ENCODE data around the gene TFPT. TPM values are rescaled to one million over a fixed set of nuclear protein-coding genes. Genes with fewer than 3 reads are reported as not detected.

Gene TFPT
- 10 to 100 TPM; 44.4 to 47.1 TPM for total RNA-seq

- Mint-ChIP-seq H3K27me3 (no peaks in the 10 kb centered on the region), H3K4me1 (peaks cover 35% of the 10 kb centered on the region), H3K36me3 (ENCODE audit: low read depth) (peaks cover 35% of the 10 kb centered on the region), H3K27ac (peak within 1 kb of the TSS; percentile 74), H3K9me3 (no peaks in the 10 kb centered on the region), H3K4me3 (peak within 1 kb of the TSS; percentile 86)
- ChIA-PET CTCF (interaction anchor here (1.0 to 2.8 kb wide), 6 partner anchors 13 to 273 kb away, joined by 3 to 16 read pairs (median 4); partner anchors contain the start of genes CNOT3, MBOAT7 and NDUFA3), POLR2A (interaction anchor here (0.6 to 5.2 kb wide), 20 partner anchors 9 to 333 kb away, joined by 3 to 52 read pairs (median 4); partner anchors contain the start of genes CNOT3, LENG8, MBOAT7 and NDUFA3)
- DNase-seq = peak; percentile 97
These were observed at the start of gene TFPT, which contains the start of gene PRPF31 for GRCh38 chr19:54115109-54116063. TSS of gene TFPT (minus strand) at chr19:54115657. CDS start at chr19:54115269, 388 bp downstream. TSS of gene PRPF31 (plus strand) at chr19:54115754. CDS start at chr19:54118279, 2,525 bp downstream.

- Mint-ChIP-seq H3K9me3 (no peaks in the 10 kb centered on the region), H3K27me3 (peaks cover 1% of the 10 kb centered on the region), H3K4me1 (peaks cover 43% of the 10 kb centered on the region), H3K27ac (no peak overlapping the region), H3K36me3 (ENCODE audit: low read depth) (peaks cover 3% of the 10 kb centered on the region), H3K4me3 (no peak overlapping the region)
- ChIA-PET POLR2A (interaction anchor here (0.6 to 3.5 kb wide), 2 partner anchors 24 to 691 kb away, joined by 4 to 13 read pairs; partner anchors contain the start of gene MBOAT7), CTCF (interaction anchor here (1.2 kb wide), 1 partner anchor 101 kb away, joined by 5 read pairs; no protein-coding TSS in a partner anchor)
- DNase-seq = no peak
These were observed 49.8 kb upstream of the TFPT start for GRCh38 chr19:54165222-54165621.

GRCh38 chr19:54164369-54165068 is 49.1 kb upstream of the TFPT start:
- H3K4me3 Mint-ChIP-seq = peak overlapping the region; percentile 72
- peaks cover 4% of the 10 kb centered on the region for H3K36me3 Mint-ChIP-seq (ENCODE audit: low read depth)
- H3K4me1 Mint-ChIP-seq = peaks cover 47% of the 10 kb centered on the region
- peak; percentile 80 for DNase-seq
- H3K27me3 Mint-ChIP-seq = peaks cover 1% of the 10 kb centered on the region
- ChIA-PET POLR2A (interaction anchor here (1.5 to 3.5 kb wide), 2 partner anchors 24 to 46 kb away, joined by 4 to 13 read pairs; partner anchors contain the start of gene MBOAT7), CTCF (interaction anchor here (0.6 to 1.2 kb wide), 2 partner anchors 54 to 102 kb away, joined by 3 to 5 read pairs; no protein-coding TSS in a partner anchor)
- peak overlapping the region; percentile 26 for H3K27ac Mint-ChIP-seq
- H3K9me3 Mint-ChIP-seq = no peaks in the 10 kb centered on the region

GRCh38 chr19:54162884-54163283 is 47.4 kb upstream of the TFPT start:
- peaks cover 1% of the 10 kb centered on the region for H3K27me3 Mint-ChIP-seq
- H3K27ac Mint-ChIP-seq = peak overlapping the region; percentile 32
- peak overlapping the region; percentile 76 for H3K4me3 Mint-ChIP-seq
- POLR2A ChIA-PET = interaction anchor here (1.0 to 3.5 kb wide), 4 partner anchors 26 to 47 kb away, joined by 3 to 13 read pairs (median 4); partner anchors contain the start of genes MBOAT7 and TSEN34
- H3K36me3 Mint-ChIP-seq (ENCODE audit: low read depth) = peaks cover 9% of the 10 kb centered on the region
- H3K9me3 Mint-ChIP-seq = no peaks in the 10 kb centered on the region
- CTCF ChIA-PET = interaction anchor here (0.7 kb wide), 1 partner anchor 186 kb away, joined by 3 read pairs; no protein-coding TSS in a partner anchor
- DNase-seq = no peak
- peaks cover 55% of the 10 kb centered on the region for H3K4me1 Mint-ChIP-seq

- CTCF ChIA-PET = no interaction called here
These were observed 46.9 kb upstream of the TFPT start for GRCh38 chr19:54162241-54162805.

GRCh38 chr19:54160854-54161253 is 45.4 kb upstream of the TFPT start:
- Mint-ChIP-seq H3K9me3 (no peaks in the 10 kb centered on the region), H3K4me1 (peaks cover 62% of the 10 kb centered on the region), H3K27ac (peak overlapping the region; percentile 98), H3K27me3 (peaks cover 1% of the 10 kb centered on the region), H3K36me3 (ENCODE audit: low read depth) (peaks cover 22% of the 10 kb centered on the region), H3K4me3 (peak overlapping the region; percentile 94)
- DNase-seq = no peak
- CTCF ChIA-PET = interaction anchor here (3.2 kb wide), 1 partner anchor 24 kb away, joined by 24 read pairs; the partner anchor contains the start of gene CNOT3
- POLR2A ChIA-PET = interaction anchor here (0.9 to 7.6 kb wide), 7 partner anchors 13 to 46 kb away, joined by 3 to 66 read pairs (median 14); partner anchors contain the start of genes CNOT3, PRPF31, RPS9 and TFPT

More at GRCh38 chr19:54162241-54162805, 46.9 kb upstream of the TFPT start:
- peaks cover 1% of the 10 kb centered on the region for H3K27me3 Mint-ChIP-seq
- peak; percentile 85 for DNase-seq
- POLR2A ChIA-PET = interaction anchor here (1.0 to 3.5 kb wide), 3 partner anchors 26 to 39 kb away, joined by 3 to 13 read pairs (median 3); partner anchors contain the start of genes MBOAT7 and TSEN34
- H3K36me3 Mint-ChIP-seq (ENCODE audit: low read depth) = peaks cover 9% of the 10 kb centered on the region
- no peaks in the 10 kb centered on the region for H3K9me3 Mint-ChIP-seq
- H3K27ac Mint-ChIP-seq = peak overlapping the region; percentile 40
- H3K4me3 Mint-ChIP-seq = peak overlapping the region; percentile 76
- peaks cover 55% of the 10 kb centered on the region for H3K4me1 Mint-ChIP-seq

GRCh38 chr19:54160182-54160811 is 44.8 kb upstream of the TFPT start:
- Mint-ChIP-seq H3K27me3 (peaks cover 1% of the 10 kb centered on the region), H3K9me3 (no peaks in the 10 kb centered on the region), H3K4me3 (peak overlapping the region; percentile 94), H3K27ac (peak overlapping the region; percentile 98), H3K36me3 (ENCODE audit: low read depth) (peaks cover 24% of the 10 kb centered on the region), H3K4me1 (peaks cover 63% of the 10 kb centered on the region)
- no peak for DNase-seq
- POLR2A ChIA-PET = interaction anchor here (0.9 to 7.6 kb wide), 10 partner anchors 11 to 228 kb away, joined by 3 to 66 read pairs (median 8); partner anchors contain the start of genes CNOT3, MBOAT7, PRPF31 and RPS9
- CTCF ChIA-PET = interaction anchor here (2.0 to 3.2 kb wide), 3 partner anchors 23 to 105 kb away, joined by 14 to 24 read pairs (median 19); partner anchors contain the start of genes CNOT3 and MBOAT7

GRCh38 chr19:54159352-54160181 is 44.1 kb upstream of the TFPT start, which contains the start of gene LENG1:
TSS of gene LENG1 (minus strand) at chr19:54159721. CDS start at chr19:54159695, 26 bp downstream.
- CTCF ChIA-PET = interaction anchor here (0.7 to 3.2 kb wide), 6 partner anchors 10 to 106 kb away, joined by 3 to 24 read pairs (median 8); partner anchors contain the start of genes CNOT3 and MBOAT7
- Mint-ChIP-seq H3K36me3 (ENCODE audit: low read depth) (peaks cover 31% of the 10 kb centered on the region), H3K9me3 (no peaks in the 10 kb centered on the region), H3K4me1 (peaks cover 67% of the 10 kb centered on the region), H3K4me3 (peak within 1 kb of the TSS; percentile 94), H3K27me3 (peaks cover 1% of the 10 kb centered on the region), H3K27ac (peak within 1 kb of the TSS; percentile 98)
- POLR2A ChIA-PET = interaction anchor here (0.9 to 7.6 kb wide), 17 partner anchors 10 to 288 kb away, joined by 3 to 66 read pairs (median 5); partner anchors contain the start of genes CNOT3, MBOAT7, RPS9 and TMC4
- DNase-seq = peak; percentile 100

- Mint-ChIP-seq H3K36me3 (ENCODE audit: low read depth) (peaks cover 38% of the 10 kb centered on the region), H3K9me3 (no peaks in the 10 kb centered on the region), H3K4me1 (peaks cover 69% of the 10 kb centered on the region), H3K27me3 (peaks cover 1% of the 10 kb centered on the region), H3K27ac (peak overlapping the region; percentile 98), H3K4me3 (peak overlapping the region; percentile 94)
- DNase-seq = peak; percentile 34
- CTCF ChIA-PET = interaction anchor here (0.7 to 3.2 kb wide), 4 partner anchors 22 to 107 kb away, joined by 3 to 24 read pairs (median 16); partner anchors contain the start of genes CNOT3 and MBOAT7
- POLR2A ChIA-PET = interaction anchor here (0.9 to 7.6 kb wide), 17 partner anchors 9 to 289 kb away, joined by 3 to 66 read pairs (median 5); partner anchors contain the start of genes CNOT3, MBOAT7, RPS9 and TMC4
These were observed 43.4 kb upstream of the TFPT start for GRCh38 chr19:54158812-54159351.

- ChIA-PET CTCF (no interaction called here), POLR2A (interaction anchor here (1.6 to 7.6 kb wide), 2 partner anchors 19 to 42 kb away, joined by 5 to 66 read pairs; partner anchors contain the start of genes CNOT3, PRPF31 and TFPT)
- no peaks in the 10 kb centered on the region for H3K9me3 Mint-ChIP-seq
- peaks cover 58% of the 10 kb centered on the region for H3K4me1 Mint-ChIP-seq
- H3K27me3 Mint-ChIP-seq = no peaks in the 10 kb centered on the region
- H3K27ac Mint-ChIP-seq = peak overlapping the region; percentile 19
- DNase-seq = no peak
- peaks cover 48% of the 10 kb centered on the region for H3K36me3 Mint-ChIP-seq (ENCODE audit: low read depth)
- peak overlapping the region; percentile 10 for H3K4me3 Mint-ChIP-seq
These were observed 41.5 kb upstream of the TFPT start for GRCh38 chr19:54156953-54157352.

Measured in activated CD4-positive, alpha-beta memory T cell treated with anti-CD3 and anti-CD28 coated beads, Interleukin-2, amount 10 ng/mL, durations not matched to agents 7 days and 5 days (primary cell).